ENCODE data around the gene MXRA7. TPM values are rescaled to one million over a fixed set of nuclear protein-coding genes. Genes with fewer than 3 reads are reported as not detected.
A peak's percentile ranks its signal among the peaks of the same experiment; 100 is the strongest.

Gene MXRA7
- total RNA-seq, 2 experiments from 2014 or later, result 7.5 to 8.0 TPM

- no peaks in the 10 kb centered on the region for H3K4me1 Mint-ChIP-seq (ENCODE audit: low read depth)
- H3K4me3 Mint-ChIP-seq, result no peak overlapping the region
- POLR2A ChIA-PET, result no interaction called here
- no peak overlapping the region for H3K27ac Mint-ChIP-seq
- H3K27me3 Mint-ChIP-seq, result no peaks in the 10 kb centered on the region
- CTCF ChIA-PET, result interaction anchor here (0.6 to 4.4 kb wide), 3 partner anchors 8 to 50 kb away, joined by 3 to 31 read pairs (median 4); no protein-coding TSS in a partner anchor
- intact Hi-C loops (cut with micrococcal nuclease), result loop anchor here (5.0 kb wide), 1 partner anchor 45 kb away; the partner anchor contains the start of gene ST6GALNAC2
- H3K36me3 Mint-ChIP-seq, result no peaks in the 10 kb centered on the region
- DNase-seq, result no peak
- no peaks in the 10 kb centered on the region for H3K9me3 Mint-ChIP-seq
Observed at GRCh38 chr17:76631821-76632565, 78.8 kb downstream of the MXRA7 start.

- no peaks in the 10 kb centered on the region for H3K4me1 Mint-ChIP-seq (ENCODE audit: low read depth)
- ChIA-PET CTCF (no interaction called here), POLR2A (no interaction called here)
- intact Hi-C loops (cut with micrococcal nuclease), result loop anchor here (5.0 kb wide), 1 partner anchor 43 kb away; the partner anchor contains the start of gene ST6GALNAC2
- DNase-seq, result no peak
- H3K36me3 Mint-ChIP-seq, result no peaks in the 10 kb centered on the region
- no peak overlapping the region for H3K27ac Mint-ChIP-seq
- H3K27me3 Mint-ChIP-seq, result no peaks in the 10 kb centered on the region
- no peaks in the 10 kb centered on the region for H3K9me3 Mint-ChIP-seq
- H3K4me3 Mint-ChIP-seq, result no peak overlapping the region
Observed at GRCh38 chr17:76630151-76630550, 80.6 kb downstream of the MXRA7 start.

Small RNA genes lying within 50 kb of the gene (microRNA-seq; reads per million reads assigned to microRNA genes)
- gene MIR636 (ENCODE audit: borderline microRNAs expressed, borderline number of aligned reads, borderline replicate concordance), result 7.1 reads per million, percentile 27 among the genes with 10 or more reads in this experiment

Other genes with a start within 250 kb of the MXRA7 start
- not detected for gene AANAT, start 243.4 kb downstream of the MXRA7 start, total RNA-seq
- gene RHBDF2, start 209.5 kb downstream of the MXRA7 start, total RNA-seq, result 10 to 100 TPM; 28.9 to 30.0 TPM
- gene CYGB, start 173.3 kb downstream of the MXRA7 start, total RNA-seq, result not detected
- not detected for gene PRCD, start 170.9 kb downstream of the MXRA7 start, total RNA-seq
- under 1 TPM; 0.19 to 0.51 TPM for gene ST6GALNAC2, start 125.1 kb downstream of the MXRA7 start, total RNA-seq
- gene ST6GALNAC1, start 67.2 kb downstream of the MXRA7 start, total RNA-seq, result 1 to 10 TPM; 1.1 to 2.3 TPM
- gene JMJD6, start 15.6 kb upstream of the MXRA7 start, total RNA-seq, result 10 to 100 TPM; 53.4 to 56.6 TPM
- 10 to 100 TPM; 29.1 to 29.2 TPM for gene METTL23, start 15.9 kb upstream of the MXRA7 start, total RNA-seq
- 100 to 1,000 TPM; 299 TPM for gene SRSF2, start 26.4 kb upstream of the MXRA7 start, total RNA-seq
- gene MFSD11, start 27.2 kb upstream of the MXRA7 start, total RNA-seq, result 10 to 100 TPM; 17.5 to 18.3 TPM
- under 1 TPM in 1 of 2 experiments, not detected in 1; 0.38 TPM for gene MGAT5B, start 157.4 kb upstream of the MXRA7 start, total RNA-seq

Data from activated CD4-positive, alpha-beta memory T cell treated with anti-CD3 and anti-CD28 coated beads for 36 hours (primary cell).